ENCODE data around the gene NRBF2. TPM values are rescaled to one million over a fixed set of nuclear protein-coding genes. Genes with fewer than 3 reads are reported as not detected.
A peak's percentile ranks its signal among the peaks of the same experiment; 100 is the strongest.

Gene NRBF2
- total and polyA plus RNA-seq, 9 of the 15 experiments (the other 6 are each of a cell fraction or from before 2014, with no cell fraction given), result 20.8 to 52.1 (median 30.5) TPM

DNA sequence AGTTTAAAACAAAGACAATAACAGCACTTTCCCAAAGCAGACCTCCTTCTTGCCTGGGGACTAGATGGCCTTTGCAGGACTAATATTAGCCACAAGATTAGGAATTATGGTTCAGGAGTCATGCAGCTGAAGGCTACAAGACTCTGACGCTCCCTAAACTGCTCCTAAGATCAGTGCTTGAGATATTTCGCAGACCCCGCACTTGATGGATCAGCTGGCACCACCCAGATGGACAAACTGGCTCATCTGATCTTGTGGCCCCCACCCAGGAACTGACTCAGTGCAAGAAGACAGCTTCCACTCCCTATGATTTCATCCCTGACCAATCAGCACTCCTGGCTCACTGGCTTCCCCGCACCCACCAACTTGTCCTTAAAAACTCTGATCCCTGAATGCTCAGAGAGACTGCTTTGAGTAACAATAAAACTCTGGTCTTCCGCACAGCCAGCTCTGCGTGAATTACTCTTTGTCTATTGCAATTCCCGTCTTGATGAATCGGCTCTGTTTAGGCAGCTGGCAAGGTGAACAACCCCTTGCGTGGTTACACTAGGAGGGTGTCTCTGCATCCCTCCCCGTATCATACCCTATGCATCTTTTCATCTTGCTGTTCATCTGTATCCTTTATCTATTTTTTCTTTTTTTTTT, 26.9 kb upstream of the NRBF2 start (continued):
- TF ChIP-seq, protein P1, sequence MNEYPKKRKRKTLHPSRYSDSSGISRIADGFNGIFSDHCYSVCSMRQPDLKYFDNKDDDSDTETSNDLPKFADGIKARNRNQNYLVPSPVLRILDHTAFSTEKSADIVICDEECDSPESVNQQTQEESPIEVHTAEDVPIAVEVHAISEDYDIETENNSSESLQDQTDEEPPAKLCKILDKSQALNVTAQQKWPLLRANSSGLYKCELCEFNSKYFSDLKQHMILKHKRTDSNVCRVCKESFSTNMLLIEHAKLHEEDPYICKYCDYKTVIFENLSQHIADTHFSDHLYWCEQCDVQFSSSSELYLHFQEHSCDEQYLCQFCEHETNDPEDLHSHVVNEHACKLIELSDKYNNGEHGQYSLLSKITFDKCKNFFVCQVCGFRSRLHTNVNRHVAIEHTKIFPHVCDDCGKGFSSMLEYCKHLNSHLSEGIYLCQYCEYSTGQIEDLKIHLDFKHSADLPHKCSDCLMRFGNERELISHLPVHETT (CRISPR knock-in tag; conservative IDR thresholded peaks at IDR 0.05 in 1 of 2, IDR thresholded peaks at IDR 0.05 in 1 of 2), result 0 out of 4 replicates have a peak, but pooled peaks of 1 of the 2 experiments have one; percentile 63
- no peak for TF ChIP-seq ILF3 (IDR thresholded peaks at IDR 0.05; ENCODE audit: borderline replicate concordance)
- no peak for TF ChIP-seq ELF2 (CRISPR knock-in tag; IDR thresholded peaks at IDR 0.05)
- no peak for TF ChIP-seq ZC3H11A (IDR thresholded peaks at IDR 0.05; ENCODE audit: low read depth, low read length)
- no peak for TF ChIP-seq PPARD (CRISPR knock-in tag; IDR thresholded peaks at IDR 0.05)
- TF ChIP-seq ZNF263 (CRISPR knock-in tag; IDR thresholded peaks at IDR 0.05; ENCODE audit: borderline replicate concordance), result no peak
- no peak for TF ChIP-seq HEY1 (CRISPR knock-in tag; IDR thresholded peaks at IDR 0.05; ENCODE audit: borderline replicate concordance)
- TF ChIP-seq FOSL1 (tag; conservative IDR thresholded peaks at IDR 0.05), result peak; percentile 86
- TF ChIP-seq TEAD4 (IDR thresholded peaks at IDR 0.05; ENCODE audit: low read length), result no peak
- TF ChIP-seq TEAD4 (CRISPR knock-in tag; IDR thresholded peaks at IDR 0.05; ENCODE audit: borderline replicate concordance), result no peak
- no peak for TF ChIP-seq POLR2A (conservative IDR thresholded peaks at IDR 0.05)
- TF ChIP-seq PCBP1 (IDR thresholded peaks at IDR 0.05; ENCODE audit: low read depth, low read length, poor library complexity, severe bottlenecking), result no peak
- no peak for TF ChIP-seq POLR2H (tag; IDR thresholded peaks at IDR 0.05; ENCODE audit: low read depth)
- no peak for TF ChIP-seq CREBBP (IDR thresholded peaks at IDR 0.05; ENCODE audit: low read depth, low read length)
- TF ChIP-seq NR2F6 (CRISPR knock-in tag; IDR thresholded peaks at IDR 0.05), result no peak
- no peak for TF ChIP-seq ZNF431 (CRISPR knock-in tag; IDR thresholded peaks at IDR 0.05)
- TF ChIP-seq SP2 (IDR thresholded peaks at IDR 0.05; ENCODE audit: extremely low read depth, low read depth, low read length, poor library complexity, severe bottlenecking), result no peak
- no peak for TF ChIP-seq YBX1 (IDR thresholded peaks at IDR 0.05)
- TF ChIP-seq FOXJ3 (CRISPR knock-in tag; IDR thresholded peaks at IDR 0.05), result no peak
- TF ChIP-seq ZNF146 (CRISPR knock-in tag; IDR thresholded peaks at IDR 0.05; ENCODE audit: unreplicated experiment), result no peak
- TF ChIP-seq, protein P2, sequence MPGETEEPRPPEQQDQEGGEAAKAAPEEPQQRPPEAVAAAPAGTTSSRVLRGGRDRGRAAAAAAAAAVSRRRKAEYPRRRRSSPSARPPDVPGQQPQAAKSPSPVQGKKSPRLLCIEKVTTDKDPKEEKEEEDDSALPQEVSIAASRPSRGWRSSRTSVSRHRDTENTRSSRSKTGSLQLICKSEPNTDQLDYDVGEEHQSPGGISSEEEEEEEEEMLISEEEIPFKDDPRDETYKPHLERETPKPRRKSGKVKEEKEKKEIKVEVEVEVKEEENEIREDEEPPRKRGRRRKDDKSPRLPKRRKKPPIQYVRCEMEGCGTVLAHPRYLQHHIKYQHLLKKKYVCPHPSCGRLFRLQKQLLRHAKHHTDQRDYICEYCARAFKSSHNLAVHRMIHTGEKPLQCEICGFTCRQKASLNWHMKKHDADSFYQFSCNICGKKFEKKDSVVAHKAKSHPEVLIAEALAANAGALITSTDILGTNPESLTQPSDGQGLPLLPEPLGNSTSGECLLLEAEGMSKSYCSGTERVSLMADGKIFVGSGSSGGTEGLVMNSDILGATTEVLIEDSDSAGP (CRISPR knock-in tag; IDR thresholded peaks at IDR 0.05), result no peak
- TF ChIP-seq HNRNPK (IDR thresholded peaks at IDR 0.05; ENCODE audit: low read depth, low read length, poor library complexity, severe bottlenecking), result no peak
- TF ChIP-seq ASH1L (IDR thresholded peaks at IDR 0.05; ENCODE audit: borderline replicate concordance, low read depth, partially characterized antibody), result no peak
- TF ChIP-seq, protein P3, sequence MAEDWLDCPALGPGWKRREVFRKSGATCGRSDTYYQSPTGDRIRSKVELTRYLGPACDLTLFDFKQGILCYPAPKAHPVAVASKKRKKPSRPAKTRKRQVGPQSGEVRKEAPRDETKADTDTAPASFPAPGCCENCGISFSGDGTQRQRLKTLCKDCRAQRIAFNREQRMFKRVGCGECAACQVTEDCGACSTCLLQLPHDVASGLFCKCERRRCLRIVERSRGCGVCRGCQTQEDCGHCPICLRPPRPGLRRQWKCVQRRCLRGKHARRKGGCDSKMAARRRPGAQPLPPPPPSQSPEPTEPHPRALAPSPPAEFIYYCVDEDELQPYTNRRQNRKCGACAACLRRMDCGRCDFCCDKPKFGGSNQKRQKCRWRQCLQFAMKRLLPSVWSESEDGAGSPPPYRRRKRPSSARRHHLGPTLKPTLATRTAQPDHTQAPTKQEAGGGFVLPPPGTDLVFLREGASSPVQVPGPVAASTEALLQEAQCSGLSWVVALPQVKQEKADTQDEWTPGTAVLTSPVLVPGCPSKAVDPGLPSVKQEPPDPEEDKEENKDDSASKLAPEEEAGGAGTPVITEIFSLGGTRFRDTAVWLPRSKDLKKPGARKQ (CRISPR knock-in tag; IDR thresholded peaks at IDR 0.05), result no peak
- no peak for TF ChIP-seq ZNF785 (CRISPR knock-in tag; IDR thresholded peaks at IDR 0.05)
- no peak for TF ChIP-seq NCOA2 (IDR thresholded peaks at IDR 0.05; ENCODE audit: partially characterized antibody in 2 of 2)
